Duodenal mucosa (tissue), 2 donors: Measurements from ENCODE around the gene NFATC1.

Source experiments
- H3K27ac ChIP-seq: one replicate; pipeline ENCODE4 v1.7.0; 2013; ENCODE audit warnings: low read depth, low read length
- H3K27me3 ChIP-seq, 2 donors: one replicate each; pipeline ENCODE4 v1.7.0; 2013; ENCODE audit warnings: low read length in 2 of 2, control low read depth in 1 of 2; ENCODE audit not compliant: insufficient read depth in 2 of 2, control insufficient read depth in 1 of 2
- H3K36me3 ChIP-seq, 2 donors: one replicate each; pipeline ENCODE4 v1.7.0; 2013; ENCODE audit warnings: low read length in 2 of 2, control low read depth in 1 of 2; ENCODE audit not compliant: insufficient read depth in 2 of 2, control insufficient read depth in 1 of 2
- H3K4me1 ChIP-seq, 2 donors: one replicate each; pipeline ENCODE4 v1.7.0; 2013; ENCODE audit warnings: low read length in 2 of 2, control low read depth in 1 of 2; ENCODE audit not compliant: insufficient read depth in 2 of 2, control insufficient read depth in 1 of 2
- H3K4me3 ChIP-seq, 2 donors: one replicate each; pipeline ENCODE4 v1.7.0; 2013; ENCODE audit warnings: low read length in 2 of 2, low read depth in 1 of 2
- H3K9ac ChIP-seq, 2 donors: one replicate each; pipeline ENCODE4 v1.7.0; 2013; ENCODE audit warnings: low read length in 2 of 2, low read depth in 1 of 2
- H3K9me3 ChIP-seq, 2 donors: one replicate each; pipeline ENCODE4 v1.7.0; 2013; ENCODE audit warnings: low read length in 2 of 2, control low read depth in 1 of 2; ENCODE audit not compliant: control insufficient read depth in 1 of 2

The NFATC1 gene

DNA sequence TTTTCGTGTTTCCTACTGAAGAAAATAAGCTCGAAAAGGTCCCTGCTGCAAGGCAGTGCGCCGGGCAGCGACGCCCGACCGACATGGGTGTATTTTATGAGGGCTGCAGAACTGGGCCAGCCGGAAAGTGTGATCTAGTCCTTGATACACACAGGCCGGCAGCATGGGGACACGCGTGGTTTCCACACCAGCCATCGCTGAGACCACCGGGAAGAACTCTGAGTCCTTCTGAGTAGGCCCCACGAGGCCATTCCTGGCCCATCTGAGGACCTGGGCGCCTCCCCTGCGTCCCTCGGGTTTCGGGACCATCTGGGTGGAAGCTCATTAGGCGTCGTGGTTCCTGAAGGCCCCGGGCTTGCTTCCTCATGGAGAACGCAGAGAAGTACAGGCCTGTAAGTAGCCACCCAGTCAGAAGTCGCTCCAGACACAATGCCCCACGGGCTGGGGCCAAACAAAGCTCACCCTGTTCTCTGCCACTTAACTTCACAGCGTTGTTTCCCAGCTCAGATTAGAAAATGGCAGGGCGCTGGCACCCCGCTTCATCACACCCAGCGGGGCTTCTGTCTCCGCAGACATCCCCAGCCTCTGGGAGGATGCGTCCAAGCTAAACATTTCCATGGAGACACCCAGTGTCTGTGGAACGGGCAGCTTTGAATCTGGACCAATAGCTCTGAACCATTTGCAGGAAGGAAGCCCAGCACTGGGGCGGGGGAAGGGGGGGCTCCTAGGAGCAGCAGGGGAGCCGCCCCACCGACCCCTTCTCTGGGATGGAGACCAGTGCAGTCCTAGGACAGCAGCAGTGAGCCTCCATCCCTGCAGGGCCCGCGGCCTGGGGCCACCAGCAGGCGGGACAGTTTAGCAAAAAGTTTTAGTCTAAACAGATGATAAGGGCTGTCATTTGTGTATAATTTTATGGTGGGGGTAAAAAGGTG is 2.4 kb downstream of the NFATC1 start:
- H3K4me3 ChIP-seq, result peak overlapping the region; percentile 13 to 17
- peaks cover 5 to 25% of the 10 kb centered on the region in 2 donors for H3K27me3 ChIP-seq
- no peaks in the 10 kb centered on the region for H3K9me3 ChIP-seq
- no peak overlapping the region for H3K27ac ChIP-seq
- H3K9ac ChIP-seq, result no peak overlapping the region
- H3K36me3 ChIP-seq, result no peaks in the 10 kb centered on the region
- H3K4me1 ChIP-seq, result peaks cover 8 to 20% of the 10 kb centered on the region in 2 donors

DNA sequence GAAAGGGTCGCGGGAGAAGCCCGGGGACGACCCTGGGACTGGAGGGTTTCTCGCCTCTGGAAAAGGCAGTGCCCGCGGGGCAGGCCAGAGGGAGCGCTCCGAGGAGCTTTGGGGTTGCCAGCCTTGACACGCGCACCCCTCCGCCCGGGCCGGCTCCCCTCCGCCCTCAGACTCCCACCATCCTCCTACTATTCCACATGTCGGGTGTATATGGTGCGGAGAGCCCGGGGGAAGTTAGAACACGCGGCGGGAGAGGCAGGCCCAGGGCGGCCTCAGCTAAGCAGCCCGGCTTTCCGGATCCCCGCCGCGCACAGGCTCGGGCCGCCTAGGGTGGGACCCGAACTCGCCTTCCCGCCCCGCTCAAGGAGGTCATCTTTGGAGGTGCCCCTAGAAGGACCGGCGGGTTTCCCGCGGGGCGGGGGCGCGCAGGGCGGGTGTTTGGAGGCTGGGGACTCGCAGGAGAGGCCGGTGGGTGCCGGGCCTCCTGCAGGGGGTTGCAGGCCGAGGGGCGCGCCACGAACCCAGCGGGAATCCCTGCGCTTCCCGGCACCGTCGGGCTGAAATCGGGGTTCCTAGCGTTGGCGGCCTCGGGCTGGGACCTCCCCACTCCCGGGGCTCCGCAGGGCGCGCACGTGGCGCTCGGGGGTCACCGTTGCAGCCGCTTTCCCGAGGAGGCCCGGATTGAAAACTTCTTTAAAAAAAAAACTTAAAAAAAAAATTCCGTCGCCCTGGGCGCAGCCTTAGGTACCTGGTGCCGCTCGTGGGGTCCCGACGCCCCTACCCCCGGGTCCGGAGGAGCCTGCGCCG is 3.7 kb downstream of the NFATC1 start:
- H3K36me3 ChIP-seq, result no peaks in the 10 kb centered on the region
- no peak overlapping the region for H3K9ac ChIP-seq
- H3K9me3 ChIP-seq, result no peaks in the 10 kb centered on the region
- no peak overlapping the region for H3K27ac ChIP-seq
- peak overlapping the region; percentile 50 to 54 for H3K4me3 ChIP-seq
- H3K4me1 ChIP-seq, result peaks cover 3 to 22% of the 10 kb centered on the region in 2 donors
- peaks cover 3 to 19% of the 10 kb centered on the region in 2 donors for H3K27me3 ChIP-seq

DNA sequence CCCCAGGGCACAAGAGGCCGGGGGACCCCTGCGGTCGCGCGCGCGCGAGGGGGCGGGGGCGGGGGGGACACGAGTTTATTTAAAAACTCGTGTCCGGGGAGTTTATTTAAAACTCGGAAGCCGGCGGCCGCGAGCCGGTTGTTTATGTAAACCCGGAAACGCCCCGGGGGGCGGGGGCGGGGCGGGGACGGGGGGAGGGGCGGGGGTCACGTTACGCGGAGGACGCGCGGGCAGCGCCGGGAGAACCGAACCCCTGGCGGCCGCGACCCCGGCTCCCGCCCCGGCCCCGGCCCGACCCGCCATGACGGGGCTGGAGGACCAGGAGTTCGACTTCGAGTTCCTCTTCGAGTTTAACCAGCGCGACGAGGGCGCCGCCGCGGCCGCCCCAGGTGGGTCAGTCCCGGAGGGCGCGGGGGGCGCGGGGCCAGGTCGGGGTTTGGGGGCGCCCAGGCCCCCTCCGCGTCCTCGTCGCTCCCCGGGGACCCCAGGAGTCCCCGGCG is 4.4 kb downstream of the NFATC1 start:
- Histone ChIP-seq H3K4me3 (peak overlapping the region; percentile 50 to 54), H3K9me3 (no peaks in the 10 kb centered on the region), H3K36me3 (no peaks in the 10 kb centered on the region), H3K27ac (peak overlapping the region; percentile 32), H3K9ac (peak overlapping the region in 1 of 2 donors; percentile 43), H3K27me3 (peaks cover 3 to 19% of the 10 kb centered on the region in 2 donors), H3K4me1 (peaks cover 0 to 18% of the 10 kb centered on the region in 2 donors)

DNA sequence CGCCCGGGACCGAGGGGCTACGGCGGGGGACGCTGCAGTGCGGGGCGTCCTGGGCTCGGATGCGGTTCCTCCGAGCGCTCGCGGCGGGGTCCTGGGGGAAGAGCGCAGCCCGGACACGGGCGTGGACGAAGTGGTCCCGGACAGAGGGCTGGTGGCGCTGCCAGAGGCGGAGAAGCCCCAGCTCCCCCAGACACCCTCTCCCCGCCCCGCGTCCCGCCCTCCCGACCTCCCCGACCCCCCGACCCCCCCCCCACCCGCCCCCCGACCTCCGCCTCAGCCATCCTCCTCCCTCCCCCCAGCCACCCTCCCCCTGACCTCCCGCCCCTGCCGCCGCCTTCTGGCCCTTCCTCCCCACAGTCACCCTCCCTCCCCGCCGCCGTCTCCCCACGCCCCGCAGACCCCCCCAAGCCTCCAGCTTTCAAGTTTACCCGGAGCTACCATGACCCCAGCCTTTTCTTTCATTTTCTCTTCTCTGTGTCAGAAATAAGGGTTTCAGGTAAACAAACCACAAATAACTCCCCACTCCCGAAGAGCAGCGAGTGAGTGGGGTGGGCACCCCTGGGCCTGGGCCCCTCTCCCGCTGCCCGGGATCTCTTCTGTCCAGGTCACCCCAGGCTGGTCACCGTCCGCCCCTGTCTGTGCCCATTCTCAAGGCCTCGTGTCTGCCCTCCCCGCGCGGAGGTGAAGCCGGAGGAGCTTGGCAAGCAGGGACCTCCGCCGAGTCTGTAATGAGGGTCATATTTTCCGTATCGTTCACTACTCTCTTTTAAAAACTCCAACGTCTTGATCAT is 5.1 kb downstream of the NFATC1 start:
- Histone ChIP-seq H3K4me3 (peak overlapping the region; percentile 48 to 50), H3K9ac (peak overlapping the region in 1 of 2 donors; percentile 43), H3K27me3 (peaks cover 3 to 19% of the 10 kb centered on the region in 2 donors), H3K4me1 (peaks cover 0 to 22% of the 10 kb centered on the region in 2 donors), H3K36me3 (no peaks in the 10 kb centered on the region), H3K9me3 (no peaks in the 10 kb centered on the region), H3K27ac (peak overlapping the region; percentile 32)

DNA sequence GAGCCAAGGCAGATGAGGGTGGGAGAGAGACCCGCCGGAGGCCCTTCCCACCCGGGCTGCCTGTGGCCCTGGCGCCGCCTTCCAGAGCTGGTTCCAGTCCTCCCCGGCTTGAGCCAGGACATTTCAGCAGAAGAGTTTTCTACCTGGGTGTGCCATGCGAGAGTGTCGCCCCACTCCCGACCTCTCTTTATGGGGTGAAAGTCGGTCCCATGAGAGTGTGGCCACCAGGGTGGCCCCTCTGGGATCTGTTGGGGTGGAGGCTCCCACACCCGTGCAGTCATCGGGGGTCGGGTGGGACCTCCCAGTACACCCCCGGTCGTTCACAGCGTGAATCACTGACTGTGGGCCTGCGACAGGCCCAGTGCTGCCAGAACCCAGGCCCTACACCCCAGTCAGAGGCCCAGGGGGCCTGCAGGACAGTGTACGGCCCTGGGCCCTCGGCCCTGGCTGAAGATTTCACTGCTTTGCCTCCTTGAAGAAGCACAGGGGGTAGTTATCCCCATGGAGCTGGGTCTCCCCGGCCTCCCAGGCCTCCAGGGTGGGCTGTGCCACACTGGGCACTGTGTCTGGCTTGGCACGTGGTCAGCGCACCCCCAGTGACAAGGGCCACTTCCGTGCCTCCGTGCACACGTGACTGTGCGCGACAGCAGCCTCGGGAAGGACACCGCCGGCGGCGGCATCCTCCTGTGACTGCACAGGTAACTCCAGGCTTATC is 5.9 kb downstream of the NFATC1 start:
- Histone ChIP-seq H3K27ac (no peak overlapping the region), H3K27me3 (peaks cover 3 to 19% of the 10 kb centered on the region in 2 donors), H3K9ac (no peak overlapping the region), H3K9me3 (no peaks in the 10 kb centered on the region), H3K4me3 (no peak overlapping the region), H3K4me1 (peaks cover 0 to 20% of the 10 kb centered on the region in 2 donors), H3K36me3 (no peaks in the 10 kb centered on the region)

DNA sequence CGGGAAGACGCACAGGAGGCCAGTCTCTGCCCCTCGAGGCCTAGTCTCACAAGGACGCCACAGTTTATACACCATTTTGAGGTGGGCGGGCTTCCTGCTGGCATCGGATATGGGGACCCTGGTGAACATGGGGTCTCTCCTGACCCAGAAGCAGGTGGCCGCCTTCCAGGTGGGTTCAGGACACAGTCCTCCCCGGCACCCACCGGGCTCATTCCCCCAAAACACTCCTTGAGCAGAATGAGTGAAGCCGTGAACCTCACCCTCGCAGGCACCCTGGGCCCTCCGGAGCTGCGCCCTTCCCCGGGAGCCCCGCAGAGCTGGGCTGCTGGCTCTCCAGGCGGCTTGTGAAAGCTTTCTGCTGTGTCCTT is 6.5 kb downstream of the NFATC1 start:
- H3K27me3 ChIP-seq, result peaks cover 3 to 14% of the 10 kb centered on the region in 2 donors
- no peaks in the 10 kb centered on the region for H3K9me3 ChIP-seq
- no peak overlapping the region for H3K4me3 ChIP-seq
- H3K9ac ChIP-seq, result no peak overlapping the region
- no peaks in the 10 kb centered on the region for H3K36me3 ChIP-seq
- H3K4me1 ChIP-seq, result peaks cover 0 to 18% of the 10 kb centered on the region in 2 donors
- H3K27ac ChIP-seq, result no peak overlapping the region

DNA sequence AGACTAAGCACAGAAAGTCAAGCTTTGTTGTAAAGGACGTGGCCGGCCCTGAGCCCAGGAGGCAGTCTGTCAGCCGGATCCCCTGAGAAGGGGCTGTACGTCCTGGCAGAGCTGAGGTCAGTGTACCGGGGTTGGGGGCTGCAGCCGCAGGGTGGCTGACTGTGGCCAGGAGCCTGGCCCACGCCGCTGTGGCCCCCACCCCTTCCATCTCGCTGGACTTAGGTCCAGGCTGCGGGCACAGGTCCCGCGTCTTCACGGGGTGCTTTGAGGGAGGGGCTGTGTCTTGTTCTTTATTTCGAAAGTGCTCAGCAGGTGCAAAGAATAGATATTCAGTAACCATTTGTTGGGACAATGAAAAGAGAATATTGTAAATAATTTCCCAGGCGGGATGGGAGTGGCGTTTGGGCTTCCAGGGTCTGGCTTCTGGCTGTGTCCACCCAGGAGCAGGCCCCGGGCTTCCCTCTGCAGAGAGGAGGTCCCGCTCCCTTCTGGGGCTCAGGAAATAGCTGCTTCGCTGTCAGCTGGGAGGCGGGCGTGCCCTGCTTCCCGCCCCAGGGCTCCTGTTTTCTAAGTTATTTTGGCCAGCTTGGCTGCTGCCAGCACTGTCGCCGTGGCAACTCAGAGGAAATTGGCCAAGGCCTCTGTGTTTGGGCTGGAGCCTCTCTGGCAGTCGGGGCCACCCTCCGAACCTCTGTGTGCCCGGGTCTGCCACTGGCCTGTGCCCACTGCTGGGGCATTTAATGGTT is 7.4 kb downstream of the NFATC1 start:
- Histone ChIP-seq H3K4me3 (peak overlapping the region; percentile 9 to 36), H3K9ac (peak overlapping the region in 1 of 2 donors; percentile 6)

DNA sequence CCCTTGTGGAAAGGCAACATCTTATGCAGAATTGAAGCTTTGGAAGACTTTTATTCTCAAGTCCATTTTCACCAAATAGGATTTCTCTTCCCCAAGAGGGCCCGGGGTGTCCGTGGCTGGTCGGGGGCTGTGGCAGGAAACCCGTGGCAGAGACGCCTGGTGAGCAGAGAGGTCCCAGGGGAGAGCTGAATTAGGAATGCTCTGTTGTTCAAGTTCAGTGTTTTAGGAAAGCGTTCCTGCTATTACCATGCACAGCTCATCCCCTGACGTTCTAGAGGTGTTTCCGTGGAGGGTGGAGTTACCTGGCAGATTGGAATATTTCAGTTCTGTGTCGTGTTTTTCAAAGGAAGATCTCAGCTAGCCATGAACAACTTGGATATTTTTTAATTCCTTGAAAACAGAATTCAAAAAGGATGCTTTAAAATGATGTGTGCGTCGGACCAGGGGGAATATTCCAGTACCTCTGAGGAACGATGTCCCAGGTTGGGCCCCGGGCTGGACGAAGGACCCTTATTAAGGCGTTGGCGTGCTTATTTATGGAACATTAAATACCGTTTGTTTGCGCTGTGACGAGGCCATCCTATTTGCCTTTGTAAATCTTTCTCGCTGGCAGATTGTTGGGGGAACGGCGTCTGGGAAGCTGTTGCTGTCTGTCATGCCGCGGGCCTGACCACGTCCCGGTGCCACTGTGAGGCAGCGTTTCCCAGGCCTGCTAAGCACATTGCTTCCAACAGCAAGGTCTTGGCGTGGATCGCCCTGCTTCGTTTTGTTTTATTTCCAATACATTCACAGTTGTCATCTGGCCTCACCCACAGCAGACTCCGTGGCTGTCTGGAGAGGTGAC is 8.2 kb downstream of the NFATC1 start:
- Histone ChIP-seq H3K9ac (peak overlapping the region in 1 of 2 donors; percentile 2), H3K36me3 (no peaks in the 10 kb centered on the region), H3K4me3 (no peak overlapping the region), H3K9me3 (no peaks in the 10 kb centered on the region), H3K4me1 (peaks cover 0 to 15% of the 10 kb centered on the region in 2 donors), H3K27me3 (no peaks in the 10 kb centered on the region), H3K27ac (no peak overlapping the region)

More for the DNA sequence above, 7.4 kb downstream of the NFATC1 start:
- peaks cover 0 to 15% of the 10 kb centered on the region in 2 donors for H3K4me1 ChIP-seq
- no peaks in the 10 kb centered on the region for H3K36me3 ChIP-seq
- H3K27ac ChIP-seq, result no peak overlapping the region
- no peaks in the 10 kb centered on the region for H3K9me3 ChIP-seq
- peaks cover 0 to 4% of the 10 kb centered on the region in 2 donors for H3K27me3 ChIP-seq
